ENCODE results near the gene DDX54.

Gene DDX54

GRCh38 chr12:113115455-113116126 lies 69.7 kb downstream of the DDX54 start:
- DNase-seq = no peak

GRCh38 chr12:113114447-113115178 lies 70.7 kb downstream of the DDX54 start:
- DNase-seq = no peak

DNA sequence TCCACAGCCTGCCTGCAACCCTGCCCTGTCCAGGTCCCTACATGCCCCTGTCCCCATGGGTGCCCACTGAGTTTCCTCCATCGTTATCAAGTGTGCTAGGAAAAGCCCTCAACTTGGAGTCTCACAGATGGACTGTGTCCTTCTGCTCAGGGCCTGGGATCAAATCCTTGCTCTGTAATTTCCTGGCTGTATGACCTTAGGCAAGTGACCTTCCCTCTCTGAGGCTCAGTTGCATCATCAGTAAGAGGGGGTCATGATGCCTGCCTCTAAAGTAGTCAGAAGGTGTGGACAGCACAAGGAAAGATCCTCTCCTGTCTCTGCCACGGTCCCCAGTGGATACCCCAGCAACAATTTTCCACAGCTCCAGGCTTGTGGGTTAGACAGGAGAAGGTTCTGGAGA lies 71.9 kb downstream of the DDX54 start:
- DNase-seq = no peak

- DNase-seq = no peak
Observed at GRCh38 chr12:113112043-113112899, 73.0 kb downstream of the DDX54 start.

DNA sequence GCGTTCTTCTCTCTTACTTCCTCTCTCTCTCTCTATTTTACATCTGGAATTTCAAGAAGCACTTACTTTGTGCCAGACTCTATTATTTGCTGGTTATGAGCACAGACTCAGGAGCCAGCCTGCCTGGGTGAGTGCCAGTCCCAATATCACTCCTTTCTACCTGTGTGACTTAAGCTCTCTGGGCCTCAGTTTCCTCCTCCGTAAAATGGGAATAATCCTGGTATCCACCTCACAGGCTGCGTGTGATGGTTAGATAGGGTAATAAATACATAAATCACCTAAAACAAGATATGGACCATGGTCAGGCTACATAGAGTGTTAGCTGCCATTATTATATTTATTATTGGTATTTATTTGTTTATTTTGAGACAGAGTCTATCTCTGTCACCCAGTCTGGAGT lies 74.0 kb downstream of the DDX54 start:
- DNase-seq = no peak

DNA sequence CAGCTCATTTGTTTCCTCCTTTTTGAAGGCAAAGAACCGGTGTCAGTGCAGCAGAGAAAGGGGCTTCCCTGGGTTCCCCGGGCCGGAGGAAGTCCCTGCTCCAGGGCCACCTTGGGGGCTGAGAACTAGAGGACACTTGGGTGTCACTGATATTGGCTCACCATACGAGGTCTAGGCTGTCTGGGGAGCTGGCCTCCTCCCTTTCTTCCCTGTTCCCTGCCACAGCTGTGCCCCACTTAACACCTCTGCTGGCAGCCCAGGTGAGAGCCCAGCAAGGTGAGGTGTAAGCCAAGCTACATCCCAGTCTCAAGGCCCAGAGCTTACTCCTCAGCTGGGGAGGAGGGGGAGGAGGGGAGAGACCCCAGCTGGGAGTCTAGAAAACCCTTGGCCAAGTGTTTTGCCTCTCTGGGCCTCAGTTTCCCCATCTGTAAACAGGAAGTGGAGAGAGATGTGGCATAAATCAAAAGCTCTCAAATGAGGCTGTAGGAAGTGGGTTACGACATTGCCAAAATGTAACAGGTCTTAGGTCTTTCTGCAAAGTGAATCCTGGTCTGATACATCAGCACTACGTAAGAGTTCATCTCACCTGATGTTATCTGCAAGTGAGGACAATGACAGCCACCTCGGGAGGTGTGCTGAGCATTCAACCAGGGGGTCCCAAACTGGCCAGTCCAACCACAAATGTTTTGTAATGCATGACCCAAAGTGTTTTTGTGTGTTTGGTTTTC lies 75.2 kb downstream of the DDX54 start:
- DNase-seq = no peak

GRCh38 chr12:113109360-113109759 lies 75.9 kb downstream of the DDX54 start:
- DNase-seq = no peak

- DNase-seq = no peak
Observed at GRCh38 chr12:113108308-113108707, 77.0 kb downstream of the DDX54 start.

Data from stimulated activated CD4-positive, alpha-beta T cell treated with anti-CD3 and anti-CD28 coated beads, Interleukin-15, amount 100 ng/mL, for 24 hours (primary cell).